H9 (cell line): ENCODE measurements around the gene ECE1. TPM values are rescaled to one million over a fixed set of nuclear protein-coding genes. Genes with fewer than 3 reads are reported as not detected.
A peak's percentile ranks its signal among the peaks of the same experiment; 100 is the strongest.

ENCODE experiments used
- DNase-seq: peaks from one replicate; pipeline ENCODE4 v3.0.0-alpha.2; 2017
- H2AFZ ChIP-seq: one replicate; pipeline ENCODE4 v1.6.1; 2013; ENCODE audit warnings: mild to moderate bottlenecking, low read length, control low read depth, moderate library complexity
- H2AK5ac ChIP-seq: 2 replicates; pipeline ENCODE4 v1.6.1; 2013; ENCODE audit warnings: low read length, control low read depth, mixed read lengths; ENCODE audit not compliant: insufficient read length
- H2BK120ac ChIP-seq: one replicate; pipeline ENCODE4 v1.6.1; 2013; ENCODE audit warnings: low read depth, mild to moderate bottlenecking, low read length, control low read depth, inconsistent platforms; ENCODE audit not compliant: poor library complexity, severe bottlenecking
- H2BK12ac ChIP-seq: 2 replicates; pipeline ENCODE4 v1.6.1; 2013; ENCODE audit warnings: low read length, control low read depth, mixed read lengths, low read depth; ENCODE audit not compliant: insufficient read length
- H2BK15ac ChIP-seq: 2 replicates; pipeline ENCODE4 v1.6.1; 2013; ENCODE audit warnings: low read depth, low read length, control low read depth
- H2BK20ac ChIP-seq: one replicate; pipeline ENCODE4 v1.6.1; 2013; ENCODE audit warnings: low read depth, mild to moderate bottlenecking, low read length, control low read depth, inconsistent platforms; ENCODE audit not compliant: poor library complexity, severe bottlenecking
- H2BK5ac ChIP-seq: 2 replicates; pipeline ENCODE4 v1.6.1; 2013; ENCODE audit warnings: low read length, control low read depth, mixed read lengths; ENCODE audit not compliant: insufficient read length
- H3K14ac ChIP-seq: 2 replicates; pipeline ENCODE4 v1.6.1; 2013; ENCODE audit warnings: low read length, control low read depth; ENCODE audit not compliant: insufficient read depth
- H3K18ac ChIP-seq: 2 replicates; pipeline ENCODE4 v1.6.1; 2013; ENCODE audit warnings: low read depth, mild to moderate bottlenecking, mixed read lengths, low read length, control low read depth; ENCODE audit not compliant: insufficient read length
- H3K23ac ChIP-seq: 2 replicates; pipeline ENCODE4 v1.6.1; 2013; ENCODE audit warnings: low read length, control low read depth, mixed read lengths, low read depth; ENCODE audit not compliant: insufficient read length
- H3K23me2 ChIP-seq: 2 replicates; pipeline ENCODE4 v1.6.1; 2013; ENCODE audit warnings: low read depth, mild to moderate bottlenecking, mixed read lengths, low read length, control low read depth; ENCODE audit not compliant: insufficient read length, poor library complexity, severe bottlenecking
- H3K27ac ChIP-seq: 2 replicates; pipeline ENCODE4 v1.5.1; 2013; ENCODE audit warnings: low read length, control low read depth, mixed read lengths, low read depth; ENCODE audit not compliant: insufficient read length
- H3K27me3 ChIP-seq: 2 replicates; pipeline ENCODE4 v1.6.1; 2013; ENCODE audit warnings: low read length, control low read depth, inconsistent platforms; ENCODE audit not compliant: insufficient read depth
- H3K4ac ChIP-seq: 2 replicates; pipeline ENCODE4 v1.6.1; 2013; ENCODE audit warnings: low read depth, mild to moderate bottlenecking, control low read depth, inconsistent platforms, low read length, moderate library complexity
- H3K4me1 ChIP-seq: 2 replicates; pipeline ENCODE4 v1.6.1; 2013; ENCODE audit warnings: low read length, control low read depth, inconsistent platforms; ENCODE audit not compliant: insufficient read depth
- H3K4me2 ChIP-seq: 2 replicates; pipeline ENCODE4 v1.6.1; 2013; ENCODE audit warnings: low read length, control low read depth, mixed read lengths; ENCODE audit not compliant: insufficient read length, insufficient read depth
- H3K56ac ChIP-seq: 2 replicates; pipeline ENCODE4 v1.6.1; 2013; ENCODE audit warnings: low read depth, mild to moderate bottlenecking, mixed read lengths, low read length, control low read depth; ENCODE audit not compliant: insufficient read length
- H3K79me1 ChIP-seq: 2 replicates; pipeline ENCODE4 v1.6.1; 2013; ENCODE audit warnings: low read depth, mild to moderate bottlenecking, moderate library complexity, low read length, control low read depth, inconsistent platforms; ENCODE audit not compliant: insufficient read depth, poor library complexity, severe bottlenecking
- H3K79me2 ChIP-seq: 2 replicates; pipeline ENCODE4 v1.6.1; 2013; ENCODE audit warnings: low read length, control low read depth, inconsistent platforms; ENCODE audit not compliant: insufficient read depth
- H3K9ac ChIP-seq: 2 replicates; pipeline ENCODE4 v1.6.1; 2013; ENCODE audit warnings: low read length, control low read depth, mixed read lengths; ENCODE audit not compliant: insufficient read length; ENCODE audit errors: extremely low read depth
- H3K9me3 ChIP-seq: one replicate; pipeline ENCODE4 v1.6.1; 2013; ENCODE audit warnings: low read depth, low read length, inconsistent platforms; ENCODE audit not compliant: control insufficient read depth
- H3T11ph ChIP-seq: one replicate; pipeline ENCODE4 v1.6.1; 2013; ENCODE audit warnings: mild to moderate bottlenecking, low read length, control low read depth, inconsistent platforms
- H4K20me1 ChIP-seq: one replicate; pipeline ENCODE4 v1.6.1; 2013; ENCODE audit not compliant: control insufficient read depth, insufficient read length, insufficient read depth
- H4K5ac ChIP-seq: 2 replicates; pipeline ENCODE4 v1.6.1; 2013; ENCODE audit warnings: low read depth, mild to moderate bottlenecking, mixed read lengths, low read length, control low read depth; ENCODE audit not compliant: insufficient read length
- H4K8ac ChIP-seq: replicated peaks from 2 replicates; pipeline ENCODE4 v1.6.1; 2013; ENCODE audit warnings: low read length, control low read depth, mixed read lengths, low read depth; ENCODE audit not compliant: insufficient read length
- H4K91ac ChIP-seq: 2 replicates; pipeline ENCODE4 v1.6.1; 2013; ENCODE audit warnings: low read depth, mild to moderate bottlenecking, moderate library complexity, mixed read lengths, low read length, control low read depth; ENCODE audit not compliant: insufficient read length
- H3K27ac Mint-ChIP-seq, 3 experiments: 2 replicates in 2 of 3; 3 replicates in 1 of 3; pipeline ENCODE4 v1.8.0; 2020 to 2021; ENCODE audit warnings: mixed read lengths in 3 of 3, mild to moderate bottlenecking in 1 of 3, moderate library complexity in 1 of 3
- H3K27me3 Mint-ChIP-seq: 2 replicates; pipeline ENCODE4 v1.8.0; 2021; ENCODE audit warnings: low read depth, mild to moderate bottlenecking, moderate library complexity, mixed read lengths
- H3K36me3 Mint-ChIP-seq, 3 experiments: 2 replicates in 2 of 3; 3 replicates in 1 of 3; pipeline ENCODE4 v1.8.0; 2020 to 2021; ENCODE audit warnings: low read depth in 3 of 3, mixed read lengths in 3 of 3; ENCODE audit not compliant: insufficient read depth in 1 of 3
- H3K4me1 Mint-ChIP-seq, 2 experiments: 2 replicates each; pipeline ENCODE4 v1.8.0; 2020; ENCODE audit warnings: mixed read lengths in 2 of 2
- H3K4me3 Mint-ChIP-seq, 2 experiments: 2 replicates in 1 of 2; 3 replicates in 1 of 2; pipeline ENCODE4 v1.8.0; 2020 to 2021; ENCODE audit warnings: mild to moderate bottlenecking in 2 of 2, mixed read lengths in 2 of 2, moderate library complexity in 1 of 2
- H3K9me3 Mint-ChIP-seq, 2 experiments: 2 replicates in 1 of 2; 3 replicates in 1 of 2; pipeline ENCODE4 v1.8.0; 2020; ENCODE audit warnings: mild to moderate bottlenecking in 2 of 2, mixed read lengths in 2 of 2, moderate library complexity in 1 of 2
- WGBS: extraction: QIAGEN DNeasy Blood & Tissue Kit; methylation state at CpG from one replicate; pipeline ENCODE4 v1.1.7; 2013; ENCODE audit warnings: missing lambda C conversion rate, low lambda C conversion rate, mixed read lengths; ENCODE audit not compliant: insufficient read length; ENCODE audit errors: extremely low coverage; 5-methylcytosine and 5-hydroxymethylcytosine counted together
- long read RNA-seq: library from polyadenylated mRNA; unstranded; transcript quantifications from one replicate; pipeline ENCODE4 v2.0.0, GENCODE V29; 2020
- total RNA-seq: library from RNA; stranded (reverse); gene quantifications from 2 replicates; pipeline ENCODE4 v1.2.1, GENCODE V29; 2021
- TF ChIP-seq, protein P1 (sequence below): fragments of 200-600 bp; sonication (generic); conservative IDR thresholded peaks from 3 replicates; pipeline ENCODE4 v1.8.0; 2021; ENCODE audit warnings: antibody characterized with exemption, mild to moderate bottlenecking

Gene ECE1
- total RNA-seq, result 27.7 and 31.1 TPM in 2 replicates
- long read RNA-seq, full-length matches to known transcripts, result 86 of 132 reads
- long read RNA-seq, partial matches to known transcripts, result 14 of 132 reads
- long read RNA-seq, other reads (novel, unspliced or antisense), result 32 of 132 reads

DNA sequence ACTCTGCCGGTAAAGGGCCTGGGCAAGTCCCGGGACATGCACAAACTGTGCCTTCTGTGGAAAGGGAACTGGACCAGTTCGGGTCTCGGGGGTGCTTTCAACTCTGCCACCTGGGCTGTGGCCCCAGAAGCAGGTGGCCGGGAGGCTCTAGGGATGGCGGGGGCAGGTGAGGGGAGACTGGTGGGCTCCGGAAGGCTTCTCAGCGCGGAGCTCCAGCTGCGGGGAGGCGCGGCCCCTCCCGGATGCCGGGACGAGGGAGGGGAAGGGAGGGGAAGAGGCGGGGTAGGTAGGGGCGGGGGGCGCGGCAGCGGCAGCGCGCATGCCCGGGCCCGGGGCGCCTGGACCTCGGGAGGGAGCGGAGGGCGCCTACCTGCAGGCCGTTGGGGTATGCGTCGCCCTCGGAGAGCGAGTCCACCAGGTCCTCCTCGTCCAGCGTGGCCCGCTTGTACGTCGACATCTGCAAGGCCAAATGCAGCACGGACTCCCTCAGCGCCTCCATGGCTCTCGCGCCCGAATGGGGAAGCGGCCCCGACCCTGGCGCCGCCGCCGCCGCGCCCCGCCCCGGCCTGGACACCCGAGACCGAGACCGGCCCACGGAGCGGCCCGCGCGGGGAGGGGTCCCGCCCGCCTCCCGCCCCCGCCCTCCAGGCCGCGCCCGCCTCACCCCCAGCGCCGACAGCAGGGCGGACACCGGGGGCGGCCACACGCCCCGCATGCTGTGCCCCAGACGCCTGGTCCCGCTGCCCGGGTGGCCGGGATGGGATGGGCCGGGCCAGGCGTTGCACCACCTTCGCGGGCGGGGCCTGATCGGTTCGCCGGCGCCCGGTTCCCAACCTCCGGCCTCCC lies at the start of gene ECE1:
Gene ECE1, minus strand, starts transcription at position 764 of the 846 bp plus-strand sequence. Its CDS starts 49 bp downstream, at position 715.
- Histone ChIP-seq H2BK15ac (no peak within 1 kb of the TSS), H3K27ac (no peak within 1 kb of the TSS), H2BK5ac (no peak within 1 kb of the TSS), H4K5ac (no peak within 1 kb of the TSS), H3K9me3 (no peaks in the 10 kb centered on the region), H2BK20ac (no peak within 1 kb of the TSS), H3K4me2 (peak within 1 kb of the TSS; percentile 61), H3K23me2 (peaks cover 5% of the 10 kb centered on the region), H4K20me1 (no peaks in the 10 kb centered on the region), H2AK5ac (no peak within 1 kb of the TSS), H3K4ac (no peak within 1 kb of the TSS), H3K14ac (0 out of 2 replicates have a peak within 1 kb of the TSS, but pooled peaks have one; percentile 74), H4K8ac (no peak within 1 kb of the TSS), H3K9ac (no peak within 1 kb of the TSS), H2BK120ac (no peak within 1 kb of the TSS), H3K18ac (no peak within 1 kb of the TSS), H3K23ac (no peak within 1 kb of the TSS), H2BK12ac (no peak within 1 kb of the TSS), H3K79me2 (no peaks in the 10 kb centered on the region), H4K91ac (no peak within 1 kb of the TSS), H2AFZ (no peak within 1 kb of the TSS), H3K4me1 (no peaks in the 10 kb centered on the region), H3K27me3 (no peaks in the 10 kb centered on the region), H3K79me1 (no peaks in the 10 kb centered on the region), H3K56ac (no peak within 1 kb of the TSS), H3T11ph (no peak within 1 kb of the TSS)
- Mint-ChIP-seq H3K4me1 (peaks cover 29 to 46% of the 10 kb centered on the region in 2 experiments), H3K36me3 (no peaks in the 10 kb centered on the region), H3K4me3 (peak within 1 kb of the TSS; percentile 77 to 90), H3K9me3 (no peaks in the 10 kb centered on the region), H3K27me3 (no peaks in the 10 kb centered on the region), H3K27ac (peak within 1 kb of the TSS in 2 of 3 experiments; percentile 51 to 83; a peak in 2 of 7 replicates)
- peak; percentile 82 for DNase-seq
- no CpG with 5 or more reads among the region's 90 CpGs for WGBS
- TF ChIP-seq, protein P1, sequence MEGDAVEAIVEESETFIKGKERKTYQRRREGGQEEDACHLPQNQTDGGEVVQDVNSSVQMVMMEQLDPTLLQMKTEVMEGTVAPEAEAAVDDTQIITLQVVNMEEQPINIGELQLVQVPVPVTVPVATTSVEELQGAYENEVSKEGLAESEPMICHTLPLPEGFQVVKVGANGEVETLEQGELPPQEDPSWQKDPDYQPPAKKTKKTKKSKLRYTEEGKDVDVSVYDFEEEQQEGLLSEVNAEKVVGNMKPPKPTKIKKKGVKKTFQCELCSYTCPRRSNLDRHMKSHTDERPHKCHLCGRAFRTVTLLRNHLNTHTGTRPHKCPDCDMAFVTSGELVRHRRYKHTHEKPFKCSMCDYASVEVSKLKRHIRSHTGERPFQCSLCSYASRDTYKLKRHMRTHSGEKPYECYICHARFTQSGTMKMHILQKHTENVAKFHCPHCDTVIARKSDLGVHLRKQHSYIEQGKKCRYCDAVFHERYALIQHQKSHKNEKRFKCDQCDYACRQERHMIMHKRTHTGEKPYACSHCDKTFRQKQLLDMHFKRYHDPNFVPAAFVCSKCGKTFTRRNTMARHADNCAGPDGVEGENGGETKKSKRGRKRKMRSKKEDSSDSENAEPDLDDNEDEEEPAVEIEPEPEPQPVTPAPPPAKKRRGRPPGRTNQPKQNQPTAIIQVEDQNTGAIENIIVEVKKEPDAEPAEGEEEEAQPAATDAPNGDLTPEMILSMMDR, result no peak
